DOHH2 (cell line): ENCODE measurements around the gene TDG.

Source experiments
- EZH2phosphoT487 ChIP-seq: fragments of 200-600 bp; sonication (generic); IDR thresholded peaks from 2 replicates; pipeline ENCODE4 v1.6.1; 2017; ENCODE audit warnings: borderline replicate concordance, mild to moderate bottlenecking, antibody characterized with exemption, low read length, moderate library complexity, mixed read lengths
- TF ChIP-seq, protein P1 (sequence below): fragments of 200-600 bp; sonication (generic); IDR thresholded peaks from one replicate; pipeline ENCODE4 v1.5.1; 2014; ENCODE audit warnings: antibody characterized with exemption, mild to moderate bottlenecking, low read depth, low read length; ENCODE audit not compliant: poor library complexity, severe bottlenecking

DNA sequence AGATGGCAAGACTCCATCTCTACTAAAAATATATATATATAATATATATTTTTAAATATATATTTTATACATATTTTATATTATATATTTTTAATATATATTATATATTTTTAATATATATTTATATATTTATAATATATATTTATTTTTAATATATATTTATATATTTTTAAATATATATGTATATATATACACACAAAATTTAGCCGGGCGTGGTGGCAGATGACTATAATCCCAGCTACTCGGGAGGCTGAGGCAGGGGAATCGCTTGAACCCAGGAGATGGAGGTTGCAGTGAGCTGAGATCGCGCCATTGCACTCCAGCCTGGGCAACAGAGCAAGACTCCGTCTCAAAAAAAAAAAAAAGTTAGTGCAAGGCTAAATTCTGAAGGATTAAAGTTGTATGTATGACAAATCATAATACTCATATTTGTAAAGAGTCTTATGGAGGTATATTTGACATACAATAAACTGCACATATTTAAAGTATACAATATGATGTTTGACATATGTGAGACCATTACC, 7.7 kb upstream of the TDG start:
- TF ChIP-seq, protein P1, sequence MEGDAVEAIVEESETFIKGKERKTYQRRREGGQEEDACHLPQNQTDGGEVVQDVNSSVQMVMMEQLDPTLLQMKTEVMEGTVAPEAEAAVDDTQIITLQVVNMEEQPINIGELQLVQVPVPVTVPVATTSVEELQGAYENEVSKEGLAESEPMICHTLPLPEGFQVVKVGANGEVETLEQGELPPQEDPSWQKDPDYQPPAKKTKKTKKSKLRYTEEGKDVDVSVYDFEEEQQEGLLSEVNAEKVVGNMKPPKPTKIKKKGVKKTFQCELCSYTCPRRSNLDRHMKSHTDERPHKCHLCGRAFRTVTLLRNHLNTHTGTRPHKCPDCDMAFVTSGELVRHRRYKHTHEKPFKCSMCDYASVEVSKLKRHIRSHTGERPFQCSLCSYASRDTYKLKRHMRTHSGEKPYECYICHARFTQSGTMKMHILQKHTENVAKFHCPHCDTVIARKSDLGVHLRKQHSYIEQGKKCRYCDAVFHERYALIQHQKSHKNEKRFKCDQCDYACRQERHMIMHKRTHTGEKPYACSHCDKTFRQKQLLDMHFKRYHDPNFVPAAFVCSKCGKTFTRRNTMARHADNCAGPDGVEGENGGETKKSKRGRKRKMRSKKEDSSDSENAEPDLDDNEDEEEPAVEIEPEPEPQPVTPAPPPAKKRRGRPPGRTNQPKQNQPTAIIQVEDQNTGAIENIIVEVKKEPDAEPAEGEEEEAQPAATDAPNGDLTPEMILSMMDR = no peak
- TF ChIP-seq EZH2phosphoT487 = no peak
